HepG2 (cell line): ENCODE results near the gene EPN3. TPM values are rescaled to one million over a fixed set of nuclear protein-coding genes. Genes with fewer than 3 reads are reported as not detected.

Experiments
- BORCS8-MEF2B ChIP-seq: sonication (generic); formaldehyde crosslinking; IDR thresholded peaks from 2 replicates; pipeline ENCODE4 v1.8.0; 2022; ENCODE audit warnings: mild to moderate bottlenecking, missing genetic modification reagents
- GATAD1 ChIP-seq: IDR thresholded peaks from 2 replicates; pipeline ENCODE4 v1.6.1; 2016; ENCODE audit warnings: missing genetic modification reagents, missing compliant biosample characterization
- ISL2 ChIP-seq: sonication (generic); formaldehyde crosslinking; IDR thresholded peaks from 2 replicates; pipeline ENCODE4 v1.5.0; 2020; ENCODE audit warnings: missing genetic modification reagents
- MIER3 ChIP-seq: IDR thresholded peaks from 2 replicates; pipeline ENCODE4 v1.6.1; 2016; ENCODE audit warnings: missing compliant biosample characterization, borderline replicate concordance
- SMARCC2 ChIP-seq: fragments of 450-650 bp; IDR thresholded peaks from 2 replicates; pipeline ENCODE4 v1.6.1; 2017; ENCODE audit warnings: antibody characterized with exemption, mild to moderate bottlenecking
- TRIM24 ChIP-seq: sonication (generic); formaldehyde crosslinking; IDR thresholded peaks from 2 replicates; pipeline ENCODE4 v1.8.0; 2022; ENCODE audit warnings: mild to moderate bottlenecking, missing genetic modification reagents
- ZC3H13 ChIP-seq: sonication (generic); formaldehyde crosslinking; IDR thresholded peaks from 2 replicates; pipeline ENCODE4 v1.8.1; 2023; ENCODE audit warnings: mild to moderate bottlenecking, missing genetic modification reagents, moderate library complexity
- ZNF563 ChIP-seq: sonication (generic); formaldehyde crosslinking; IDR thresholded peaks from 2 replicates; pipeline ENCODE4 v1.8.0; 2022; ENCODE audit warnings: mild to moderate bottlenecking, moderate library complexity, missing genetic modification reagents
- ZNF775 ChIP-seq: sonication (generic); formaldehyde crosslinking; IDR thresholded peaks from 2 replicates; pipeline ENCODE4 v1.4.0; 2020; ENCODE audit warnings: missing genetic modification reagents, mild to moderate bottlenecking, moderate library complexity, borderline replicate concordance
- polyA plus RNA-seq, 8 experiments: library from polyadenylated mRNA; depleted of rRNA in 3 of 8; stranded (reverse) in 7 of 8; unstranded in 1 of 8; fragments of >200 nt; fragmentation: Illumina TruSeq in 4 of 8; extraction: Trizol in 4 of 8; gene quantifications; 2 replicates each; pipeline versions ENCODE4 v1.2.1 to v1.2.3, GENCODE V29; 2011 to 2016; ENCODE audit warnings: low read depth in 4 of 8, missing spikeins in 1 of 8, mixed read lengths in 1 of 8; ENCODE audit not compliant: insufficient read depth in 1 of 8
- total RNA-seq, 5 experiments: library from RNA; depleted of rRNA; stranded (reverse); fragments of >200 nt; fragmentation: Illumina TruSeq; extraction: Trizol; gene quantifications; 2 replicates each; pipeline ENCODE4 v1.2.3, GENCODE V29; 2016; ENCODE audit warnings: low read depth in 1 of 5
- TF ChIP-seq, protein P1 (sequence below): sonication (generic); formaldehyde crosslinking; IDR thresholded peaks from 2 replicates; pipeline ENCODE4 v1.5.1; 2020; ENCODE audit warnings: mild to moderate bottlenecking, missing genetic modification reagents
- TF ChIP-seq, protein P2 (sequence below): sonication (generic); formaldehyde crosslinking; IDR thresholded peaks from 2 replicates; pipeline ENCODE4 v1.4.0; 2020; ENCODE audit warnings: low read depth, missing genetic modification reagents
- TF ChIP-seq, protein P3 (sequence below), 2 experiments: sonication (generic) in 1 of 2; formaldehyde crosslinking in 1 of 2; IDR thresholded peaks; 2 replicates each; pipeline versions ENCODE4 v1.4.0 to v1.6.1; 2018 to 2020; ENCODE audit warnings: missing genetic modification reagents in 2 of 2, borderline replicate concordance in 1 of 2, low read depth in 1 of 2, mild to moderate bottlenecking in 1 of 2, missing biosample characterization in 1 of 2
- TF ChIP-seq, protein P4 (sequence below): sonication (generic); formaldehyde crosslinking; IDR thresholded peaks from 2 replicates; pipeline ENCODE4 v1.5.0; 2020; ENCODE audit warnings: missing genetic modification reagents
- TF ChIP-seq, protein P5 (sequence below): sonication (generic); formaldehyde crosslinking; IDR thresholded peaks from 2 replicates; pipeline ENCODE4 v1.4.0; 2020; ENCODE audit warnings: missing genetic modification reagents
- TF ChIP-seq, protein P6 (sequence below): IDR thresholded peaks from 2 replicates; pipeline ENCODE4 v1.6.1; 2012; ENCODE audit warnings: inconsistent platforms

EPN3 gene
- total and polyA plus RNA-seq, 2 of the 13 experiments (the other 11 are each of a cell fraction or from before 2014, with no cell fraction given): 0.11 to 0.95 TPM

DNA sequence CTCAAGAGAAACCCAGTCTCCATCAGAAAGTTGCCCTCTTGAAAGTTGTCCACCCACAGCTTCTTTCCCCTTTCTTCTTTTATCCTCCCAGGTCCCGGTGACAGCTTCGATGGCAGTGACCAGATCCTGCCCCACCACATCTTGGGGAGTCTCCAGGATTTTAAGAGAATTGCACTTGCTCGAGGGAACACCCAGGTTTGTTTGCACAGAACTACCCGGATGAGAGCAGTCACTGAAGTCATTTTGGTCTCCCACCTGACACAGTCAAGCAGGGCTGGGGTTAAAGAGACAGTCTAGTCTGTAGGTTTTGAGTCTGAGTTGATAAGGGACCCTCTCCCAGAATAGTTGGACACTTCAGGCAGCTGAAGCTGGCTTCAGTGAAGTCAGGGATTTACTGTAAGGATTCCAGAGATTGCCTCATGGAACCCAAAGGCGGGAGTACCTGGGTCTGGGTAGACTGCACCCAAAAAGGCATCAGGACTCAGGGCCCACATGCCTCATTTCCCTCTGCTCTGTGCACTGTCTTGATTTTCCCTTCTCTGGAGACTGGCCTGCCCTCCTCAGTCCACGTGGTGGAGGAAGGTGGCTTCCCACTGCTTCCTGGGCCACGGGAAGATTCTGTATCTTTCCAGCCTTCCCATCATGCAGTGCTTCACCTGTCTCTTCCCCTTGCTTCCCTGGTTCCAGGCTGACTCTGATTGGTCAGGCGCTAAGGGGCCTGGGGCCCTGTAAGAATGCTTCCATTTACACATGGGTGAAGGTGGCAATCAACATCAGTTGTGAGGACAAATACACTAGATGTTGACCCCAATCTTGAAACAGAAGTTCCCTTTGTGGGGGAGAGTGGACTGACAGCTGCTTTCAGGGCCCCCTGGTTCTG is 14.8 kb upstream of the EPN3 start (continued):
- TF ChIP-seq, protein P1, sequence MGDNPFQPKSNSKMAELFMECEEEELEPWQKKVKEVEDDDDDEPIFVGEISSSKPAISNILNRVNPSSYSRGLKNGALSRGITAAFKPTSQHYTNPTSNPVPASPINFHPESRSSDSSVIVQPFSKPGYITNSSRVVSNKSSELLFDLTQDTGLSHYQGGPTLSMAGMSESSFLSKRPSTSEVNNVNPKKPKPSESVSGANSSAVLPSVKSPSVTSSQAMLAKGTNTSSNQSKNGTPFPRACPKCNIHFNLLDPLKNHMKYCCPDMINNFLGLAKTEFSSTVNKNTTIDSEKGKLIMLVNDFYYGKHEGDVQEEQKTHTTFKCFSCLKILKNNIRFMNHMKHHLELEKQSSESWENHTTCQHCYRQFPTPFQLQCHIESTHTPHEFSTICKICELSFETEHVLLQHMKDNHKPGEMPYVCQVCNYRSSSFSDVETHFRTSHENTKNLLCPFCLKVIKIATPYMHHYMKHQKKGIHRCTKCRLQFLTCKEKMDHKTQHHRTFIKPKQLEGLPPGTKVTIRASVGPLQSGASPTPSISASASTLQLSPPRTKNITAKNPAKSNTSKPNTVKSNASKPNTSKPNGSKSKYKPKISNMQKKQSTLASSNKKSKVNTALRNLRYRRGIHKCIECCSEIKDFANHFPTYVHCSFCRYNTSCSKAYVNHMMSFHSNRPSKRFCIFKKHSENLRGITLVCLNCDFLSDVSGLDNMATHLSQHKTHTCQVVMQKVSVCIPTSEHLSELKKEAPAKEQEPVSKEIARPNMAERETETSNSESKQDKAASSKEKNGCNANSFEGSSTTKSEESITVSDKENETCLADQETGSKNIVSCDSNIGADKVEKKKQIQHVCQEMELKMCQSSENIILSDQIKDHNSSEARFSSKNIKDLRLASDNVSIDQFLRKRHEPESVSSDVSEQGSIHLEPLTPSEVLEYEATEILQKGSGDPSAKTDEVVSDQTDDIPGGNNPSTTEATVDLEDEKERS: peak; percentile 61; the same call in 1 of the 2 replicates
- TF ChIP-seq, protein P2, sequence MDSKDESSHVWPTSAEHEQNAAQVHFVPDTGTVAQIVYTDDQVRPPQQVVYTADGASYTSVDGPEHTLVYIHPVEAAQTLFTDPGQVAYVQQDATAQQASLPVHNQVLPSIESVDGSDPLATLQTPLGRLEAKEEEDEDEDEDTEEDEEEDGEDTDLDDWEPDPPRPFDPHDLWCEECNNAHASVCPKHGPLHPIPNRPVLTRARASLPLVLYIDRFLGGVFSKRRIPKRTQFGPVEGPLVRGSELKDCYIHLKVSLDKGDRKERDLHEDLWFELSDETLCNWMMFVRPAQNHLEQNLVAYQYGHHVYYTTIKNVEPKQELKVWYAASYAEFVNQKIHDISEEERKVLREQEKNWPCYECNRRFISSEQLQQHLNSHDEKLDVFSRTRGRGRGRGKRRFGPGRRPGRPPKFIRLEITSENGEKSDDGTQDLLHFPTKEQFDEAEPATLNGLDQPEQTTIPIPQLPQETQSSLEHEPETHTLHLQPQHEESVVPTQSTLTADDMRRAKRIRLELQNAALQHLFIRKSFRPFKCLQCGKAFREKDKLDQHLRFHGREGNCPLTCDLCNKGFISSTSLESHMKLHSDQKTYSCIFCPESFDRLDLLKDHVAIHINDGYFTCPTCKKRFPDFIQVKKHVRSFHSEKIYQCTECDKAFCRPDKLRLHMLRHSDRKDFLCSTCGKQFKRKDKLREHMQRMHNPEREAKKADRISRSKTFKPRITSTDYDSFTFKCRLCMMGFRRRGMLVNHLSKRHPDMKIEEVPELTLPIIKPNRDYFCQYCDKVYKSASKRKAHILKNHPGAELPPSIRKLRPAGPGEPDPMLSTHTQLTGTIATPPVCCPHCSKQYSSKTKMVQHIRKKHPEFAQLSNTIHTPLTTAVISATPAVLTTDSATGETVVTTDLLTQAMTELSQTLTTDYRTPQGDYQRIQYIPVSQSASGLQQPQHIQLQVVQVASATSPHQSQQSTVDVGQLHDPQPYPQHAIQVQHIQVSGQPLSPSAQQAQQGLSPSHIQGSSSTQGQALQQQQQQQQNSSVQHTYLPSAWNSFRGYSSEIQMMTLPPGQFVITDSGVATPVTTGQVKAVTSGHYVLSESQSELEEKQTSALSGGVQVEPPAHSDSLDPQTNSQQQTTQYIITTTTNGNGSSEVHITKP (CRISPR knock-in tag): peak; percentile 4; the same call in 1 of the 2 replicates
- TF ChIP-seq, protein P3, sequence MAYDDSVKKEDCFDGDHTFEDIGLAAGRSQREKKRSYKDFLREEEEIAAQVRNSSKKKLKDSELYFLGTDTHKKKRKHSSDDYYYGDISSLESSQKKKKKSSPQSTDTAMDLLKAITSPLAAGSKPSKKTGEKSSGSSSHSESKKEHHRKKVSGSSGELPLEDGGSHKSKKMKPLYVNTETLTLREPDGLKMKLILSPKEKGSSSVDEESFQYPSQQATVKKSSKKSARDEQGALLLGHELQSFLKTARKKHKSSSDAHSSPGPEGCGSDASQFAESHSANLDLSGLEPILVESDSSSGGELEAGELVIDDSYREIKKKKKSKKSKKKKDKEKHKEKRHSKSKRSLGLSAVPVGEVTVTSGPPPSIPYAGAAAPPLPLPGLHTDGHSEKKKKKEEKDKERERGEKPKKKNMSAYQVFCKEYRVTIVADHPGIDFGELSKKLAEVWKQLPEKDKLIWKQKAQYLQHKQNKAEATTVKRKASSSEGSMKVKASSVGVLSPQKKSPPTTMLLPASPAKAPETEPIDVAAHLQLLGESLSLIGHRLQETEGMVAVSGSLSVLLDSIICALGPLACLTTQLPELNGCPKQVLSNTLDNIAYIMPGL (CRISPR knock-in tag; IDR thresholded peaks at IDR 0.05; ENCODE audit: borderline replicate concordance in 1 of 2, low read depth in 1 of 2): peak in 1 of 2 experiments; percentile 16; a peak in 1 of 4 replicates
- TF ChIP-seq BORCS8-MEF2B (peak; percentile 52; the same call in 1 of the 2 replicates), ZNF563 (CRISPR knock-in tag) (0 out of 2 replicates have a peak, but pooled peaks have one; percentile 5), ZNF775 (CRISPR knock-in tag) (0 out of 2 replicates have a peak, but pooled peaks have one; percentile 40), ISL2 (CRISPR knock-in tag) (peak; percentile 2; the same call in 1 of the 2 replicates), GATAD1 (CRISPR knock-in tag) (peak; percentile 50), ZC3H13 (CRISPR knock-in tag) (no peak), TRIM24 (no peak), MIER3 (CRISPR knock-in tag) (no peak), SMARCC2 (no peak)
- TF ChIP-seq, protein P4, sequence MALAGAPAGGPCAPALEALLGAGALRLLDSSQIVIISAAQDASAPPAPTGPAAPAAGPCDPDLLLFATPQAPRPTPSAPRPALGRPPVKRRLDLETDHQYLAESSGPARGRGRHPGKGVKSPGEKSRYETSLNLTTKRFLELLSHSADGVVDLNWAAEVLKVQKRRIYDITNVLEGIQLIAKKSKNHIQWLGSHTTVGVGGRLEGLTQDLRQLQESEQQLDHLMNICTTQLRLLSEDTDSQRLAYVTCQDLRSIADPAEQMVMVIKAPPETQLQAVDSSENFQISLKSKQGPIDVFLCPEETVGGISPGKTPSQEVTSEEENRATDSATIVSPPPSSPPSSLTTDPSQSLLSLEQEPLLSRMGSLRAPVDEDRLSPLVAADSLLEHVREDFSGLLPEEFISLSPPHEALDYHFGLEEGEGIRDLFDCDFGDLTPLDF (CRISPR knock-in tag): no peak
- TF ChIP-seq, protein P5, sequence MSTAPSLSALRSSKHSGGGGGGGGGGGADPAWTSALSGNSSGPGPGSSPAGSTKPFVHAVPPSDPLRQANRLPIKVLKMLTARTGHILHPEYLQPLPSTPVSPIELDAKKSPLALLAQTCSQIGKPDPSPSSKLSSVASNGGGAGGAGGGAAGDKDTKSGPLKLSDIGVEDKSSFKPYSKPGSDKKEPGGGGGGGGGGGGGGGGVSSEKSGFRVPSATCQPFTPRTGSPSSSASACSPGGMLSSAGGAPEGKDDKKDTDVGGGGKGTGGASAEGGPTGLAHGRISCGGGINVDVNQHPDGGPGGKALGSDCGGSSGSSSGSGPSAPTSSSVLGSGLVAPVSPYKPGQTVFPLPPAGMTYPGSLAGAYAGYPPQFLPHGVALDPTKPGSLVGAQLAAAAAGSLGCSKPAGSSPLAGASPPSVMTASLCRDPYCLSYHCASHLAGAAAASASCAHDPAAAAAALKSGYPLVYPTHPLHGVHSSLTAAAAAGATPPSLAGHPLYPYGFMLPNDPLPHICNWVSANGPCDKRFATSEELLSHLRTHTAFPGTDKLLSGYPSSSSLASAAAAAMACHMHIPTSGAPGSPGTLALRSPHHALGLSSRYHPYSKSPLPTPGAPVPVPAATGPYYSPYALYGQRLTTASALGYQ (CRISPR knock-in tag): no peak
- TF ChIP-seq, protein P6, sequence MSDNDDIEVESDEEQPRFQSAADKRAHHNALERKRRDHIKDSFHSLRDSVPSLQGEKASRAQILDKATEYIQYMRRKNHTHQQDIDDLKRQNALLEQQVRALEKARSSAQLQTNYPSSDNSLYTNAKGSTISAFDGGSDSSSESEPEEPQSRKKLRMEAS: peak; percentile 75
